ENCODE results near the gene CELF4. TPM values are rescaled to one million over a fixed set of nuclear protein-coding genes. Genes with fewer than 3 reads are reported as not detected.

The CELF4 gene
- total and polyA plus RNA-seq, 2 donors (not counting 3 experiments of a cell fraction or from before 2014, with no cell fraction given) = not detected

- Histone ChIP-seq H2AFZ (ENCODE audit: low read depth, low read length) (no peak overlapping the region), H3K79me2 (ENCODE audit: control insufficient read depth, insufficient read depth, low read length) (no peaks in the 10 kb centered on the region), H3K27me3 (ENCODE audit: control insufficient read depth in 2 of 2, insufficient read depth in 2 of 2, low read length in 2 of 2) (peaks cover 0 to 2% of the 10 kb centered on the region in 2 experiments), H3K4me1 (ENCODE audit: control insufficient read depth, extremely low read depth, insufficient read depth, low read length) (no peaks in the 10 kb centered on the region), H3K9ac (replicated peaks; ENCODE audit: extremely low read depth, insufficient read depth, low read length) (no peak overlapping the region), H3K36me3 (ENCODE audit: control insufficient read depth in 2 of 2, extremely low read depth in 1 of 2, insufficient read depth in 2 of 2, low read length in 2 of 2) (no peaks in the 10 kb centered on the region), H3K9me1 (replicated peaks; ENCODE audit: control insufficient read depth, extremely low read depth, insufficient read depth, low read length) (no peaks in the 10 kb centered on the region), H3K27ac (ENCODE audit: insufficient read depth, low read depth, low read length) (no peak overlapping the region), H4K20me1 (replicated peaks; ENCODE audit: control insufficient read depth, extremely low read depth, insufficient read depth, low read length) (no peaks in the 10 kb centered on the region), H3K9me3 (replicated peaks; ENCODE audit: control insufficient read depth, insufficient read depth, low read length) (no peaks in the 10 kb centered on the region), H3K4me3 (replicated peaks in 1 of 3; ENCODE audit: insufficient read depth in 1 of 3, low read depth in 1 of 3, low read length in 3 of 3) (no peak overlapping the region), H3K4me2 (ENCODE audit: insufficient read depth, low read length) (no peak overlapping the region)
- dilution Hi-C loops (cut with MboI; ENCODE audit: extremely low pct_ligation_motif_present, low sequenced_read_pairs) = no loop called here
- BruUV-seq (replicated peaks) = no TSS peak
- DNase-seq (ENCODE audit: low read depth, low spot score) (no peak), FAIRE-seq (no peak)
- CTCF ChIA-PET = no interaction called here
- intact Hi-C loops (cut with micrococcal nuclease) = no loop called here
- TF ChIP-seq POLR2AphosphoS5 (IDR thresholded peaks at IDR 0.05; ENCODE audit: insufficient read depth, low read depth, low read length) = no peak
- no peak for TF ChIP-seq CTCF (IDR thresholded peaks at IDR 0.05; ENCODE audit: extremely low read depth in 1 of 2, insufficient read depth in 1 of 2, low read depth in 1 of 2, low read length in 2 of 2)
- TF ChIP-seq, protein P1, sequence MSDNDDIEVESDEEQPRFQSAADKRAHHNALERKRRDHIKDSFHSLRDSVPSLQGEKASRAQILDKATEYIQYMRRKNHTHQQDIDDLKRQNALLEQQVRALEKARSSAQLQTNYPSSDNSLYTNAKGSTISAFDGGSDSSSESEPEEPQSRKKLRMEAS (IDR thresholded peaks at IDR 0.05; ENCODE audit: insufficient read depth, insufficient read length) = no peak
- no peak for TF ChIP-seq EZH2 (IDR thresholded peaks at IDR 0.05; ENCODE audit: borderline replicate concordance, low read depth, low read length, severe bottlenecking)
- no peak for TF ChIP-seq MYC (IDR thresholded peaks at IDR 0.05; ENCODE audit: low read depth, low read length)
- no peak for TF ChIP-seq POLR2A (IDR thresholded peaks at IDR 0.05; ENCODE audit: low read depth, low read length)
- TF ChIP-seq JUN (IDR thresholded peaks at IDR 0.05; ENCODE audit: borderline replicate concordance, insufficient read depth, insufficient read length, low read depth) = no peak
- no peak for TF ChIP-seq GATA2 (IDR thresholded peaks at IDR 0.05; ENCODE audit: insufficient read depth, insufficient read length, low read depth, low read length)
- TF ChIP-seq FOS (IDR thresholded peaks at IDR 0.05; ENCODE audit: borderline replicate concordance, insufficient read depth, low read length) = no peak
- POLR2A ChIA-PET = no interaction called here
Observed at GRCh38 chr18:37341016-37341415, 224.6 kb downstream of the CELF4 start.
